Endothelial cell of umbilical vein (primary cell): ENCODE results near the gene IGLON5. TPM values are rescaled to one million over a fixed set of nuclear protein-coding genes. Genes with fewer than 3 reads are reported as not detected.

Source experiments
- BruUV-seq: library from RNA; stranded (reverse); fragments of 400-500 nt; replicated peaks from 2 replicates; lab custom pipeline; 2021; lab: Mats Ljungman, UMichigan
- CTCF ChIA-PET: fragments of 300-600, 350-600 bp; sonication (Branson Sonifier 250); formaldehyde crosslinking; loops from one replicate; lab custom pipeline; 2021; ENCODE audit warnings: antibody characterized with exemption, inconsistent platforms; lab: Charles Lee
- POLR2A ChIA-PET: fragments of 300-600, 350-600 bp; sonication (Branson Sonifier 250); formaldehyde crosslinking; loops from one replicate; lab custom pipeline; 2021; ENCODE audit warnings: antibody characterized with exemption, inconsistent platforms; lab: Charles Lee
- DNase-seq: peaks from one replicate; pipeline ENCODE4 v3.0.0-alpha.2; 2011; ENCODE audit warnings: low read depth, low spot score
- FAIRE-seq: peaks from 2 replicates; lab custom pipeline; 2011; peaks lifted over from hg19 to GRCh38; lab: Jason Lieb, UNC
- H2AFZ ChIP-seq: 2 replicates; pipeline ENCODE4 v1.6.0; 2012; ENCODE audit warnings: low read depth, low read length, control low read depth, inconsistent platforms
- H3K27ac ChIP-seq: 2 replicates; pipeline ENCODE4 v1.5.1; 2011; ENCODE audit warnings: low read depth, mild to moderate bottlenecking, control low read depth, low read length, moderate library complexity; ENCODE audit not compliant: insufficient read depth
- H3K27me3 ChIP-seq, 2 experiments: 2 replicates each; pipeline versions ENCODE4 v1.6.0 to v1.6.1; 2011; ENCODE audit warnings: low read length in 2 of 2, mixed read lengths in 1 of 2; ENCODE audit not compliant: control insufficient read depth in 2 of 2, insufficient read depth in 2 of 2
- H3K36me3 ChIP-seq, 2 experiments: 2 replicates in 1 of 2; 3 replicates in 1 of 2; pipeline ENCODE4 v1.5.1; 2011; ENCODE audit warnings: low read length in 2 of 2, mild to moderate bottlenecking in 1 of 2, moderate library complexity in 1 of 2; ENCODE audit not compliant: control insufficient read depth in 2 of 2, insufficient read depth in 2 of 2; ENCODE audit errors: extremely low read depth in 1 of 2
- H3K4me1 ChIP-seq: 3 replicates; pipeline ENCODE4 v1.5.1; 2011; ENCODE audit warnings: mild to moderate bottlenecking, low read length; ENCODE audit not compliant: control insufficient read depth, insufficient read depth; ENCODE audit errors: extremely low read depth
- H3K4me2 ChIP-seq: 2 replicates; pipeline ENCODE4 v1.6.1; 2011; ENCODE audit warnings: low read length, control low read depth, mixed read lengths; ENCODE audit not compliant: insufficient read depth
- H3K4me3 ChIP-seq, 3 experiments: fragments of 200-600 bp in 1 of 3; sonication (generic), shearing (Covaris generic) in 1 of 3; replicated peaks in 1 of 3; 2 replicates each; pipeline ENCODE4 v1.5.1; 2011 to 2016; ENCODE audit warnings: control low read depth in 3 of 3, low read length in 3 of 3, mild to moderate bottlenecking in 2 of 3, inconsistent platforms in 1 of 3, low read depth in 1 of 3, moderate library complexity in 1 of 3; ENCODE audit not compliant: insufficient read depth in 1 of 3
- H3K79me2 ChIP-seq: 2 replicates; pipeline ENCODE4 v1.6.0; 2012; ENCODE audit warnings: low read length, inconsistent platforms; ENCODE audit not compliant: control insufficient read depth, insufficient read depth
- H3K9ac ChIP-seq: replicated peaks from 2 replicates; pipeline ENCODE3; 2011; ENCODE audit warnings: low read length, control low read depth; ENCODE audit not compliant: insufficient read depth; ENCODE audit errors: extremely low read depth
- H3K9me1 ChIP-seq: replicated peaks from 3 replicates; pipeline ENCODE4 v1.6.0; 2011; ENCODE audit warnings: mild to moderate bottlenecking, low read length; ENCODE audit not compliant: control insufficient read depth, insufficient read depth; ENCODE audit errors: extremely low read depth
- H3K9me3 ChIP-seq: replicated peaks from 2 replicates; pipeline ENCODE4 v1.5.1; 2012; ENCODE audit warnings: low read length, inconsistent platforms; ENCODE audit not compliant: control insufficient read depth, insufficient read depth
- H4K20me1 ChIP-seq: replicated peaks from 2 replicates; pipeline ENCODE3; 2011; ENCODE audit warnings: mild to moderate bottlenecking, low read length; ENCODE audit not compliant: control insufficient read depth, insufficient read depth; ENCODE audit errors: extremely low read depth
- CTCF ChIP-seq, 2 donors: IDR thresholded peaks; 1 replicate in 1 of 2; 2 replicates in 1 of 2; pipeline ENCODE4 v1.5.1; 2011; ENCODE audit warnings: low read length in 2 of 2, mild to moderate bottlenecking in 2 of 2, moderate library complexity in 2 of 2, control low read depth in 1 of 2, inconsistent platforms in 1 of 2, low read depth in 1 of 2; ENCODE audit not compliant: insufficient read depth in 1 of 2; ENCODE audit errors: extremely low read depth in 1 of 2
- EZH2 ChIP-seq: IDR thresholded peaks from 2 replicates; pipeline ENCODE4 v1.6.1; 2012; ENCODE audit warnings: borderline replicate concordance, low read depth, mild to moderate bottlenecking, moderate library complexity, low read length, inconsistent platforms; ENCODE audit not compliant: severe bottlenecking
- FOS ChIP-seq: IDR thresholded peaks from 2 replicates; pipeline ENCODE4 v1.6.1; 2011; ENCODE audit warnings: mild to moderate bottlenecking, low read length, moderate library complexity, borderline replicate concordance; ENCODE audit not compliant: insufficient read depth
- GATA2 ChIP-seq: IDR thresholded peaks from 2 replicates; pipeline ENCODE4 v1.7.0; 2011; ENCODE audit warnings: low read depth, mild to moderate bottlenecking, moderate library complexity, mixed read lengths, low read length; ENCODE audit not compliant: insufficient read length, insufficient read depth
- JUN ChIP-seq: IDR thresholded peaks from 2 replicates; pipeline ENCODE4 v1.6.1; 2011; ENCODE audit warnings: borderline replicate concordance, low read depth; ENCODE audit not compliant: insufficient read length, insufficient read depth
- MAX ChIP-seq: IDR thresholded peaks from 2 replicates; pipeline ENCODE4 v1.6.1; 2011; ENCODE audit not compliant: insufficient read depth, insufficient read length
- MYC ChIP-seq: IDR thresholded peaks from one replicate; pipeline ENCODE4 v1.6.1; 2011; ENCODE audit warnings: mild to moderate bottlenecking, low read depth, low read length
- POLR2A ChIP-seq: IDR thresholded peaks from 2 replicates; pipeline ENCODE4 v1.6.1; 2012; ENCODE audit warnings: low read depth, mild to moderate bottlenecking, control low read depth, low read length
- POLR2AphosphoS5 ChIP-seq: IDR thresholded peaks from 2 replicates; pipeline ENCODE4 v1.6.1; 2012; ENCODE audit warnings: low read depth, mild to moderate bottlenecking, control low read depth, low read length, moderate library complexity; ENCODE audit not compliant: insufficient read depth
- dilution Hi-C: fragments of 300-500 bp; cut with MboI; formaldehyde crosslinking; loops from one replicate; pipeline ENCODE4 v1.15.0; 2019; ENCODE audit warnings: low sequenced_read_pairs; ENCODE audit not compliant: extremely low pct_ligation_motif_present
- intact Hi-C: fragments of 100-400 bp; cut with micrococcal nuclease; formaldehyde crosslinking; loops from one replicate; pipeline ENCODE4 v1.10.0; 2022
- polyA plus RNA-seq, 4 experiments: library from polyadenylated mRNA; depleted of rRNA in 3 of 4; stranded (reverse) in 3 of 4; unstranded in 1 of 4; fragments of >200 nt; gene quantifications; 2 replicates each; pipeline versions ENCODE4 v1.2.1 to v1.2.3, GENCODE V29; 2011 to 2012; ENCODE audit warnings: missing spikeins in 1 of 4
- total RNA-seq: library from RNA; stranded (reverse); gene quantifications from 2 replicates; pipeline ENCODE4 v1.2.3, GENCODE V29; 2021

IGLON5 gene
- total and polyA plus RNA-seq, 2 donors (not counting 3 experiments of a cell fraction or from before 2014, with no cell fraction given), result not detected

- CTCF ChIA-PET, result interaction anchor here (0.7 to 1.8 kb wide), 2 partner anchors 13 to 29 kb away, joined by 3 to 23 read pairs; no protein-coding TSS in a partner anchor
- BruUV-seq, result no TSS peak
- H4K20me1 ChIP-seq, result no peaks in the 10 kb centered on the region
Observed at GRCh38 chr19:51368366-51369282, 57.2 kb downstream of the IGLON5 start, which contains the start of gene CLDND2. Gene CLDND2 (minus strand): TSS chr19:51369003. CDS start chr19:51368577, 426 bp downstream.

More at GRCh38 chr19:51368366-51369282, 57.2 kb downstream of the IGLON5 start, which contains the start of gene CLDND2:
- DNase-seq, result no peak
- Histone ChIP-seq H3K9ac (peak within 1 kb of the TSS; percentile 28), H3K4me2 (peak within 1 kb of the TSS; percentile 59), H3K4me3 (peak within 1 kb of the TSS; percentile 6 to 53 (median 50)), H2AFZ (peak within 1 kb of the TSS; percentile 64), H3K36me3 (no peaks in the 10 kb centered on the region), H3K9me1 (no peaks in the 10 kb centered on the region), H3K79me2 (peaks cover 5% of the 10 kb centered on the region), H3K27me3 (no peaks in the 10 kb centered on the region), H3K27ac (peak within 1 kb of the TSS; percentile 19), H3K9me3 (no peaks in the 10 kb centered on the region), H3K4me1 (peaks cover 11% of the 10 kb centered on the region)
- TF ChIP-seq MYC (no peak), MAX (no peak), JUN (no peak), FOS (no peak), GATA2 (no peak), POLR2A (no peak), POLR2AphosphoS5 (no peak), EZH2 (no peak), CTCF (IDR thresholded peaks at IDR 0.05; ENCODE audit: extremely low read depth in 1 of 2, insufficient read depth in 1 of 2, low read depth in 1 of 2, low read length in 2 of 2) (no peak)
- intact Hi-C loops, result loop anchor here (5.0 kb wide), 1 partner anchor 41 kb away; no protein-coding TSS in a partner anchor
- FAIRE-seq, result no peak
- POLR2A ChIA-PET, result interaction anchor here (1.7 kb wide), 1 partner anchor 29 kb away, joined by 8 read pairs; no protein-coding TSS in a partner anchor
- dilution Hi-C loops, result no loop called here
